Astrocyte (in vitro differentiated cells and primary cell): ENCODE results near the gene CNOT1. TPM values are rescaled to one million over a fixed set of nuclear protein-coding genes. Genes with fewer than 3 reads are reported as not detected.

Experiments
- DNase-seq: peaks from one replicate; pipeline ENCODE4 v3.0.0-alpha.2; 2010; ENCODE audit warnings: low read depth
- FAIRE-seq: peaks from 2 replicates; lab custom pipeline; 2011; peaks lifted over from hg19 to GRCh38; lab: Jason Lieb, UNC
- H2AFZ ChIP-seq: 2 replicates; pipeline ENCODE4 v1.6.0; 2012; ENCODE audit warnings: low read depth, low read length, inconsistent platforms
- H3K27ac ChIP-seq: 2 replicates; pipeline ENCODE4 v1.5.1; 2011; ENCODE audit warnings: low read depth, low read length, inconsistent platforms
- H3K27me3 ChIP-seq: 2 replicates; pipeline ENCODE4 v1.6.0; 2011; ENCODE audit warnings: low read length, inconsistent platforms; ENCODE audit not compliant: insufficient read depth
- H3K36me3 ChIP-seq: 2 replicates; pipeline ENCODE4 v1.5.1; 2011; ENCODE audit warnings: low read length, inconsistent platforms; ENCODE audit not compliant: insufficient read depth
- H3K4me1 ChIP-seq: 2 replicates; pipeline ENCODE4 v1.5.1; 2011; ENCODE audit warnings: low read length, inconsistent platforms; ENCODE audit not compliant: insufficient read depth
- H3K4me2 ChIP-seq: 2 replicates; pipeline ENCODE4 v1.6.0; 2012; ENCODE audit warnings: low read length, inconsistent platforms
- H3K4me3 ChIP-seq: 2 replicates; pipeline ENCODE4 v1.5.1; 2011; ENCODE audit warnings: low read depth, mild to moderate bottlenecking, low read length, inconsistent platforms; ENCODE audit not compliant: insufficient read depth
- H3K79me2 ChIP-seq: 2 replicates; pipeline ENCODE4 v1.6.0; 2012; ENCODE audit warnings: mild to moderate bottlenecking, low read length, inconsistent platforms; ENCODE audit not compliant: insufficient read depth
- H3K9ac ChIP-seq: 2 replicates; pipeline ENCODE4 v1.6.0; 2012; ENCODE audit warnings: mild to moderate bottlenecking, low read length, inconsistent platforms
- H3K9me3 ChIP-seq: 2 replicates; pipeline ENCODE4 v1.5.1; 2012; ENCODE audit warnings: low read depth, mild to moderate bottlenecking, low read length, inconsistent platforms; ENCODE audit not compliant: insufficient read depth
- H4K20me1 ChIP-seq: 2 replicates; pipeline ENCODE4 v1.6.0; 2012; ENCODE audit warnings: low read length, inconsistent platforms; ENCODE audit not compliant: insufficient read depth
- H3K27ac Mint-ChIP-seq: one replicate; pipeline ENCODE4 v1.8.0; 2021; ENCODE audit warnings: mild to moderate bottlenecking, mixed read lengths; ENCODE audit not compliant: unreplicated experiment
- H3K27me3 Mint-ChIP-seq: one replicate; pipeline ENCODE4 v1.8.0; 2021; ENCODE audit warnings: low read depth, mixed read lengths; ENCODE audit not compliant: unreplicated experiment
- H3K36me3 Mint-ChIP-seq: one replicate; pipeline ENCODE4 v1.8.0; 2021; ENCODE audit warnings: low read depth, mixed read lengths; ENCODE audit not compliant: unreplicated experiment
- H3K4me1 Mint-ChIP-seq: one replicate; pipeline ENCODE4 v1.8.0; 2021; ENCODE audit warnings: low read depth, mixed read lengths; ENCODE audit not compliant: unreplicated experiment
- H3K4me3 Mint-ChIP-seq: one replicate; pipeline ENCODE4 v1.8.0; 2021; ENCODE audit warnings: mild to moderate bottlenecking, moderate library complexity, mixed read lengths; ENCODE audit not compliant: unreplicated experiment
- H3K9me3 Mint-ChIP-seq: one replicate; pipeline ENCODE4 v1.8.0; 2021; ENCODE audit warnings: mild to moderate bottlenecking, mixed read lengths; ENCODE audit not compliant: unreplicated experiment
- CTCF ChIP-seq: IDR thresholded peaks from 2 replicates; pipeline ENCODE4 v1.5.1; 2011; ENCODE audit warnings: low read depth, mild to moderate bottlenecking, inconsistent platforms, low read length, moderate library complexity; ENCODE audit not compliant: insufficient read depth
- EZH2 ChIP-seq: IDR thresholded peaks from 2 replicates; pipeline ENCODE4 v1.6.1; 2012; ENCODE audit warnings: mild to moderate bottlenecking, low read length, inconsistent platforms; ENCODE audit not compliant: insufficient read depth
- total RNA-seq: library from RNA; stranded (reverse); gene quantifications from 2 replicates; pipeline ENCODE4 v1.2.1, GENCODE V29; 2021

CNOT1 gene
- total RNA-seq, 1 donor from 2014 or later: 212 TPM

- Mint-ChIP-seq H3K4me3 (no peak overlapping the region), H3K4me1 (no peaks in the 10 kb centered on the region), H3K36me3 (peaks cover 11% of the 10 kb centered on the region), H3K27me3 (no peaks in the 10 kb centered on the region), H3K27ac (no peak overlapping the region), H3K9me3 (no peaks in the 10 kb centered on the region)
- Histone ChIP-seq H2AFZ (no peak overlapping the region), H3K9me3 (no peaks in the 10 kb centered on the region), H4K20me1 (peaks cover 10% of the 10 kb centered on the region), H3K9ac (no peak overlapping the region), H3K27ac (no peak overlapping the region), H3K4me1 (peaks cover 4% of the 10 kb centered on the region), H3K4me3 (no peak overlapping the region), H3K4me2 (no peak overlapping the region), H3K36me3 (peaks cover 86% of the 10 kb centered on the region), H3K79me2 (peaks cover 4% of the 10 kb centered on the region), H3K27me3 (no peaks in the 10 kb centered on the region)
- TF ChIP-seq CTCF: no peak
- no peak for TF ChIP-seq EZH2
- DNase-seq (no peak), FAIRE-seq (no peak)
Observed at GRCh38 chr16:58548378-58548777, 81.2 kb downstream of the CNOT1 start.

DNA sequence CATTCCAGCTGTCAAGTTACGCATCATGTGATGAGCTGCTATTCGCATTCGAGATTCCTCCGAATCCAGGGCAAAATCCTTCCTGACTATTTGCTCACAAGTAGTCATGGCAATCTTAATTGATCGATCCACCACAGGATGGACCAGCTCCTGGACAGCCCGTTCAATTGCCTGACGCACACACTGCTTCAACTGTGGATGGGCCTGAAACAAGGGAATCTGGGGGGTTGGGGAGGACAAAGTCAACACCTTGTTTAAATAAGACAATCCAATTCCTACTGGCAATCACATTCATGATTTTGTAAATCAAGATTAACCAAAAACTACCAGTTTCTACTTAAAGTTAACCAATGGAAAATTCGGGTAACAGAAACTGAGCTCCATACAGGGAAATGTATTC, 85.9 kb downstream of the CNOT1 start:
- H3K9me3 ChIP-seq: no peaks in the 10 kb centered on the region
- H3K27me3 ChIP-seq: no peaks in the 10 kb centered on the region
- no peak overlapping the region for H2AFZ ChIP-seq
- peaks cover 16% of the 10 kb centered on the region for H3K36me3 Mint-ChIP-seq
- no peak for TF ChIP-seq EZH2
- no peak for DNase-seq
- no peak for FAIRE-seq
- H3K9me3 Mint-ChIP-seq: no peaks in the 10 kb centered on the region
- peaks cover 4% of the 10 kb centered on the region for H3K4me1 ChIP-seq
- no peak overlapping the region for H3K4me3 Mint-ChIP-seq
- peaks cover 20% of the 10 kb centered on the region for H4K20me1 ChIP-seq
- H3K4me3 ChIP-seq: no peak overlapping the region
- no peak overlapping the region for H3K27ac ChIP-seq
- no peaks in the 10 kb centered on the region for H3K4me1 Mint-ChIP-seq
- H3K27me3 Mint-ChIP-seq: no peaks in the 10 kb centered on the region
- no peak overlapping the region for H3K9ac ChIP-seq
- peaks cover 85% of the 10 kb centered on the region for H3K36me3 ChIP-seq
- no peak overlapping the region for H3K27ac Mint-ChIP-seq
- peaks cover 8% of the 10 kb centered on the region for H3K79me2 ChIP-seq
- no peak overlapping the region for H3K4me2 ChIP-seq

GRCh38 chr16:58542291-58542690, 87.3 kb downstream of the CNOT1 start:
- Histone ChIP-seq H3K4me1 (peaks cover 4% of the 10 kb centered on the region), H4K20me1 (peaks cover 13% of the 10 kb centered on the region), H3K27me3 (no peaks in the 10 kb centered on the region), H3K36me3 (peaks cover 86% of the 10 kb centered on the region), H3K79me2 (peaks cover 8% of the 10 kb centered on the region), H2AFZ (no peak overlapping the region), H3K4me2 (no peak overlapping the region), H3K27ac (no peak overlapping the region), H3K9ac (no peak overlapping the region), H3K4me3 (no peak overlapping the region), H3K9me3 (no peaks in the 10 kb centered on the region)
- Mint-ChIP-seq H3K4me1 (no peaks in the 10 kb centered on the region), H3K27ac (no peak overlapping the region), H3K27me3 (no peaks in the 10 kb centered on the region), H3K36me3 (peaks cover 24% of the 10 kb centered on the region), H3K9me3 (no peaks in the 10 kb centered on the region), H3K4me3 (no peak overlapping the region)
- DNase-seq (no peak), FAIRE-seq (no peak)
- TF ChIP-seq CTCF: no peak
- TF ChIP-seq EZH2: no peak
